ENCODE results near the gene PRMT1.

The PRMT1 gene

DNA sequence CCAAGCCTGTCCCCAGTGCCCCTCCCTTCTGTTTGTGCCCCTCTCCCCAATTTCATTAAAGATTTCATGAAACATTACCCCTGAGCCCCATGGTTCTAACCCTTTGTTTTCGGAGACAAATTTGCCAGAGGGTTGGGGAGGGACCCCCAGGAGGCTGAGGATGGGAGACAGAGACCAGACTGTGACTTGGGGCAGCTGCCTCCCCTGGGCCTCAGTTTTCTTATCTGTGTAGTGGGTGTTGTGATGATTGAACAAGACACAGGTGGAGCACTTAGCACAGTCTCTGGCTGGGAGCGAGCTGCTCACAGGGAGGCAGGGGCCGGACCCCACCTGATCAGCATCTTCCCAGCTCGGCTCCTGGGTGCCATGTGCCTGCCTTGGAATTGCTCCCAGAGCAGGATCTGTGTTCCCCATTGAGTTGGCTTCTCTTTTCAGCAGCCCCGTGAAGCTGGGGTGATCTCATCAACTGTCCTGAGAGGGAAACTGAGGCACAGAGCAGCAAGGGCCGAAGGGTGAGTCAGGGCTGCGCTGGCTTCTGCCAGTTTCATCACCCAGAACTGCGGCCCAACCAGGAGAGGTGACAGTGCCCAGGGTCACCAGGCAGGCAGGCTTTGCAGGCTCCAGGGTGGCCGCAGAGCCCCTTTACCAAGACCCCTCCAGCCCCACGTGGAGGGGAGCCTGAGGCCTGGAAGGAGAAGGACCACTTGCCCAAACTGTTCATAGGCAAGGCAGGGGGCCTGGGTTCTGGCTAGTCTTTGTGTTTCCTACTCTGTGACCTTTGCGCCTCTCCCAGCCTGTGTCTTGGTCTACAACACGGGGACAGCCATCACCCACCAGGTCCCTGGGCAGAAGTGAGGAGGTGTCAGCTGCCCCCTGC lies 18.3 kb upstream of the PRMT1 start:
- TF ChIP-seq TAF1 (IDR thresholded peaks at IDR 0.05; ENCODE audit: low read depth) (no peak), TCF12 (IDR thresholded peaks at IDR 0.05; ENCODE audit: low read depth) (no peak), EP300 (IDR thresholded peaks at IDR 0.05; ENCODE audit: borderline replicate concordance) (no peak), CREB1 (IDR thresholded peaks at IDR 0.05; ENCODE audit: low read depth) (no peak), ZBTB7A (IDR thresholded peaks at IDR 0.05; ENCODE audit: low read depth) (no peak)

GRCh38 chr19:49660338-49660961 lies 16.6 kb upstream of the PRMT1 start:
- no peak for TF ChIP-seq NFIC (IDR thresholded peaks at IDR 0.05)
- TF ChIP-seq FOXM1 (IDR thresholded peaks at IDR 0.05; ENCODE audit: borderline replicate concordance, low read depth): no peak
- no peak for TF ChIP-seq EP300 (IDR thresholded peaks at IDR 0.05; ENCODE audit: borderline replicate concordance)
- TF ChIP-seq, protein P1, sequence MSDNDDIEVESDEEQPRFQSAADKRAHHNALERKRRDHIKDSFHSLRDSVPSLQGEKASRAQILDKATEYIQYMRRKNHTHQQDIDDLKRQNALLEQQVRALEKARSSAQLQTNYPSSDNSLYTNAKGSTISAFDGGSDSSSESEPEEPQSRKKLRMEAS (IDR thresholded peaks at IDR 0.05): no peak
- no peak for TF ChIP-seq EGR1 (IDR thresholded peaks at IDR 0.05)
- no peak for TF ChIP-seq TCF12 (IDR thresholded peaks at IDR 0.05; ENCODE audit: low read depth)
- TF ChIP-seq CEBPB (IDR thresholded peaks at IDR 0.05): no peak
- no peak for TF ChIP-seq RAD21 (IDR thresholded peaks at IDR 0.05; ENCODE audit: low read depth)
- TF ChIP-seq TAF1 (IDR thresholded peaks at IDR 0.05; ENCODE audit: low read depth): no peak
- no peak for TF ChIP-seq YY1 (IDR thresholded peaks at IDR 0.05; ENCODE audit: low read depth)
- TF ChIP-seq, protein P2, sequence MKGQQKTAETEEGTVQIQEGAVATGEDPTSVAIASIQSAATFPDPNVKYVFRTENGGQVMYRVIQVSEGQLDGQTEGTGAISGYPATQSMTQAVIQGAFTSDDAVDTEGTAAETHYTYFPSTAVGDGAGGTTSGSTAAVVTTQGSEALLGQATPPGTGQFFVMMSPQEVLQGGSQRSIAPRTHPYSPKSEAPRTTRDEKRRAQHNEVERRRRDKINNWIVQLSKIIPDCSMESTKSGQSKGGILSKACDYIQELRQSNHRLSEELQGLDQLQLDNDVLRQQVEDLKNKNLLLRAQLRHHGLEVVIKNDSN (IDR thresholded peaks at IDR 0.05): no peak
- no peak for TF ChIP-seq ZBTB7A (IDR thresholded peaks at IDR 0.05; ENCODE audit: low read depth)
- TF ChIP-seq, protein P3, sequence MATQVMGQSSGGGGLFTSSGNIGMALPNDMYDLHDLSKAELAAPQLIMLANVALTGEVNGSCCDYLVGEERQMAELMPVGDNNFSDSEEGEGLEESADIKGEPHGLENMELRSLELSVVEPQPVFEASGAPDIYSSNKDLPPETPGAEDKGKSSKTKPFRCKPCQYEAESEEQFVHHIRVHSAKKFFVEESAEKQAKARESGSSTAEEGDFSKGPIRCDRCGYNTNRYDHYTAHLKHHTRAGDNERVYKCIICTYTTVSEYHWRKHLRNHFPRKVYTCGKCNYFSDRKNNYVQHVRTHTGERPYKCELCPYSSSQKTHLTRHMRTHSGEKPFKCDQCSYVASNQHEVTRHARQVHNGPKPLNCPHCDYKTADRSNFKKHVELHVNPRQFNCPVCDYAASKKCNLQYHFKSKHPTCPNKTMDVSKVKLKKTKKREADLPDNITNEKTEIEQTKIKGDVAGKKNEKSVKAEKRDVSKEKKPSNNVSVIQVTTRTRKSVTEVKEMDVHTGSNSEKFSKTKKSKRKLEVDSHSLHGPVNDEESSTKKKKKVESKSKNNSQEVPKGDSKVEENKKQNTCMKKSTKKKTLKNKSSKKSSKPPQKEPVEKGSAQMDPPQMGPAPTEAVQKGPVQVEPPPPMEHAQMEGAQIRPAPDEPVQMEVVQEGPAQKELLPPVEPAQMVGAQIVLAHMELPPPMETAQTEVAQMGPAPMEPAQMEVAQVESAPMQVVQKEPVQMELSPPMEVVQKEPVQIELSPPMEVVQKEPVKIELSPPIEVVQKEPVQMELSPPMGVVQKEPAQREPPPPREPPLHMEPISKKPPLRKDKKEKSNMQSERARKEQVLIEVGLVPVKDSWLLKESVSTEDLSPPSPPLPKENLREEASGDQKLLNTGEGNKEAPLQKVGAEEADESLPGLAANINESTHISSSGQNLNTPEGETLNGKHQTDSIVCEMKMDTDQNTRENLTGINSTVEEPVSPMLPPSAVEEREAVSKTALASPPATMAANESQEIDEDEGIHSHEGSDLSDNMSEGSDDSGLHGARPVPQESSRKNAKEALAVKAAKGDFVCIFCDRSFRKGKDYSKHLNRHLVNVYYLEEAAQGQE (IDR thresholded peaks at IDR 0.05; ENCODE audit: low read depth): no peak
- no peak for TF ChIP-seq CREB1 (IDR thresholded peaks at IDR 0.05; ENCODE audit: low read depth)
- TF ChIP-seq TEAD4 (IDR thresholded peaks at IDR 0.05): no peak

- TF ChIP-seq CREB1 (IDR thresholded peaks at IDR 0.05; ENCODE audit: low read depth): no peak
- TF ChIP-seq ZBTB7A (IDR thresholded peaks at IDR 0.05; ENCODE audit: low read depth): no peak
- TF ChIP-seq, protein P3 (IDR thresholded peaks at IDR 0.05; ENCODE audit: low read depth): no peak
- TF ChIP-seq, protein P2 (IDR thresholded peaks at IDR 0.05): no peak
- TF ChIP-seq, protein P1 (IDR thresholded peaks at IDR 0.05): no peak
- no peak for TF ChIP-seq TEAD4 (IDR thresholded peaks at IDR 0.05)
- TF ChIP-seq RAD21 (IDR thresholded peaks at IDR 0.05; ENCODE audit: low read depth): no peak
- TF ChIP-seq EGR1 (IDR thresholded peaks at IDR 0.05): no peak
- TF ChIP-seq TAF1 (IDR thresholded peaks at IDR 0.05; ENCODE audit: low read depth): no peak
- no peak for TF ChIP-seq NFIC (IDR thresholded peaks at IDR 0.05)
- no peak for TF ChIP-seq CEBPB (IDR thresholded peaks at IDR 0.05)
- TF ChIP-seq YY1 (IDR thresholded peaks at IDR 0.05; ENCODE audit: low read depth): no peak
Measured at GRCh38 chr19:49662011-49662410, 15.1 kb upstream of the PRMT1 start.

GRCh38 chr19:49663224-49663623 lies 13.8 kb upstream of the PRMT1 start:
- TF ChIP-seq FOXM1 (IDR thresholded peaks at IDR 0.05; ENCODE audit: borderline replicate concordance, low read depth) (no peak), ZBTB7A (IDR thresholded peaks at IDR 0.05; ENCODE audit: low read depth) (no peak), EP300 (IDR thresholded peaks at IDR 0.05; ENCODE audit: borderline replicate concordance) (no peak), CREB1 (IDR thresholded peaks at IDR 0.05; ENCODE audit: low read depth) (no peak), NFIC (IDR thresholded peaks at IDR 0.05) (no peak), RAD21 (IDR thresholded peaks at IDR 0.05; ENCODE audit: low read depth) (no peak), YY1 (IDR thresholded peaks at IDR 0.05; ENCODE audit: low read depth) (no peak), TAF1 (IDR thresholded peaks at IDR 0.05; ENCODE audit: low read depth) (no peak), EGR1 (IDR thresholded peaks at IDR 0.05) (no peak), TCF12 (IDR thresholded peaks at IDR 0.05; ENCODE audit: low read depth) (no peak), CEBPB (IDR thresholded peaks at IDR 0.05) (no peak), TEAD4 (IDR thresholded peaks at IDR 0.05) (no peak)
- TF ChIP-seq, protein P1 (IDR thresholded peaks at IDR 0.05): no peak
- TF ChIP-seq, protein P2 (IDR thresholded peaks at IDR 0.05): no peak
- TF ChIP-seq, protein P3 (IDR thresholded peaks at IDR 0.05; ENCODE audit: low read depth): no peak
